HCT116 (cell line): Measurements from ENCODE around the gene CNKSR3. TPM values are rescaled to one million over a fixed set of nuclear protein-coding genes. Genes with fewer than 3 reads are reported as not detected.

Experiments used
- ATAC-seq: fragments of 200-7000 bp; cut with Tn5 transposase; 2 replicates; pipeline ENCODE4 v1.9.1; 2020; ENCODE audit warnings: mild to moderate bottlenecking, moderate library complexity
- BruUV-seq: library from RNA; stranded (reverse); fragments of 400-500 nt; replicated peaks from 2 replicates; lab custom pipeline; 2021; lab: Mats Ljungman, UMichigan
- CTCF ChIA-PET: fragments of 300-600 bp; sonication (Branson Sonifier 250); formaldehyde crosslinking; loops from one replicate; lab custom pipeline; 2021; ENCODE audit warnings: antibody characterized with exemption; lab: Charles Lee
- POLR2A ChIA-PET: fragments of 300-600, 350-600 bp; sonication (Branson Sonifier 250); formaldehyde crosslinking; loops from one replicate; lab custom pipeline; 2021; ENCODE audit warnings: antibody characterized with exemption; lab: Charles Lee
- RAD21 ChIA-PET, 2 experiments: fragments of 300-600 bp; sonication (Branson Sonifier 250); formaldehyde crosslinking; loops; one replicate each; lab custom pipeline; 2023; ENCODE audit warnings: low total read pairs in 2 of 2; ENCODE audit not compliant: uncharacterized antibody in 2 of 2, unreplicated experiment in 2 of 2, low non-redundant PET in 1 of 2; lab: Charles Lee
- DNase-seq: peaks from one replicate; pipeline ENCODE4 v3.0.0-alpha.2; 2010; ENCODE audit warnings: low read depth, low spot score
- H2AFZ ChIP-seq: fragments of 200-600 bp; shearing (Covaris generic), sonication (generic); 2 replicates; pipeline ENCODE4 v1.6.1; 2017; ENCODE audit warnings: low read depth, mixed run types, mixed read lengths, antibody characterized with exemption, low read length; ENCODE audit not compliant: poor library complexity, severe bottlenecking
- H3K27ac ChIP-seq: 2 replicates; pipeline ENCODE4 v1.5.1; 2012; ENCODE audit warnings: low read depth, low read length
- H3K27me3 ChIP-seq: fragments of 200-600 bp; sonication (generic); 2 replicates; pipeline ENCODE4 v1.6.1; 2016; ENCODE audit warnings: mixed run types, low read length, mixed read lengths; ENCODE audit not compliant: insufficient read depth
- H3K36me3 ChIP-seq, 2 experiments: fragments of 200-500 bp in 1 of 2; fragments of 200-600 bp in 1 of 2; sonication (Bioruptor generic) in 1 of 2; sonication (generic) in 1 of 2; 2 replicates each; pipeline versions ENCODE4 v1.5.1 to v1.6.1; 2014 to 2016; ENCODE audit warnings: low read length in 2 of 2, inconsistent platforms in 1 of 2, mixed read lengths in 1 of 2, mixed run types in 1 of 2; ENCODE audit not compliant: insufficient read depth in 2 of 2, control insufficient read depth in 1 of 2
- H3K4me1 ChIP-seq, 2 experiments: fragments of 200-600 bp in 1 of 2; sonication (generic) in 1 of 2; 2 replicates each; pipeline versions ENCODE4 v1.5.1 to v1.6.1; 2012 to 2017; ENCODE audit warnings: low read length in 2 of 2, inconsistent platforms in 1 of 2, mild to moderate bottlenecking in 1 of 2, mixed read lengths in 1 of 2, mixed run types in 1 of 2, moderate library complexity in 1 of 2; ENCODE audit not compliant: insufficient read depth in 2 of 2, control insufficient read depth in 1 of 2
- H3K4me2 ChIP-seq: fragments of 200-600 bp; sonication (generic); 2 replicates; pipeline ENCODE4 v1.6.1; 2017; ENCODE audit warnings: mixed run types, low read length, mixed read lengths
- H3K4me3 ChIP-seq, 2 experiments: fragments of 200-600 bp in 1 of 2; sonication (generic) in 1 of 2; replicated peaks in 1 of 2; 2 replicates each; pipeline ENCODE4 v1.5.1; 2011 to 2016; ENCODE audit warnings: low read length in 2 of 2, control low read depth in 1 of 2, low read depth in 1 of 2, mild to moderate bottlenecking in 1 of 2, mixed read lengths in 1 of 2, mixed run types in 1 of 2
- H3K79me2 ChIP-seq: fragments of 200-600 bp; sonication (generic); 2 replicates; pipeline ENCODE4 v1.6.1; 2017; ENCODE audit warnings: mild to moderate bottlenecking, mixed run types, low read length, moderate library complexity, mixed read lengths; ENCODE audit not compliant: insufficient read depth
- H3K9ac ChIP-seq: fragments of 200-600 bp; sonication (generic); 2 replicates; pipeline ENCODE4 v1.6.1; 2016; ENCODE audit warnings: low read length, mixed read lengths
- H3K9me2 ChIP-seq: fragments of 200-600 bp; sonication (generic), shearing (Covaris generic); 2 replicates; pipeline ENCODE4 v1.6.1; 2017; ENCODE audit warnings: mixed run types, mild to moderate bottlenecking, moderate library complexity; ENCODE audit not compliant: insufficient read depth
- H3K9me3 ChIP-seq, 2 experiments: fragments of 200-500 bp in 1 of 2; fragments of 200-600 bp in 1 of 2; sonication (Bioruptor generic) in 1 of 2; sonication (generic) in 1 of 2; 2 replicates each; pipeline ENCODE4 v1.6.1; 2014 to 2017; ENCODE audit warnings: low read length in 2 of 2, mixed read lengths in 2 of 2, inconsistent platforms in 1 of 2, low read depth in 1 of 2, mild to moderate bottlenecking in 1 of 2, mixed run types in 1 of 2, moderate library complexity in 1 of 2; ENCODE audit not compliant: control insufficient read depth in 1 of 2, insufficient read depth in 1 of 2
- H4K20me1 ChIP-seq: fragments of 200-600 bp; sonication (generic), shearing (Covaris generic); 2 replicates; pipeline ENCODE4 v1.6.1; 2017; ENCODE audit warnings: mixed run types, mild to moderate bottlenecking, moderate library complexity; ENCODE audit not compliant: insufficient read depth
- CEBPB ChIP-seq: IDR thresholded peaks from 2 replicates; pipeline ENCODE4 v1.6.1; 2012; ENCODE audit warnings: low read depth
- FOSL1 ChIP-seq: IDR thresholded peaks from 2 replicates; pipeline ENCODE4 v1.6.1; 2012; ENCODE audit warnings: low read depth
- ZBTB33 ChIP-seq: IDR thresholded peaks from 2 replicates; pipeline ENCODE4 v1.6.1; 2011; ENCODE audit warnings: mild to moderate bottlenecking, low read length, moderate library complexity; ENCODE audit not compliant: insufficient replicate concordance; ENCODE audit errors: extremely low read depth
- intact Hi-C: fragments of 100-400 bp; cut with micrococcal nuclease; formaldehyde crosslinking; loops from 2 replicates; pipeline ENCODE4 v1.10.0; 2022
- total RNA-seq: library from RNA; stranded (reverse); gene quantifications from one replicate; pipeline ENCODE4 v1.2.1, GENCODE V29; 2021; ENCODE audit not compliant: unreplicated experiment

The CNKSR3 gene
- total RNA-seq, 1 experiment from 2014 or later = 15.4 TPM

GRCh38 chr6:154412106-154412820 lies 98.2 kb downstream of the CNKSR3 start:
- ATAC-seq (no peak), DNase-seq (no peak)
- Histone ChIP-seq H3K4me3 (no peak overlapping the region), H3K4me1 (peaks cover 25 to 28% of the 10 kb centered on the region in 2 experiments), H4K20me1 (no peaks in the 10 kb centered on the region), H3K36me3 (0 out of 4 replicates have a peak, but pooled peaks cover 0 to 7% of the 10 kb centered on the region in 2 experiments), H3K4me2 (no peak overlapping the region), H3K27ac (no peak overlapping the region), H3K27me3 (no peaks in the 10 kb centered on the region), H3K9me2 (no peaks in the 10 kb centered on the region), H2AFZ (no peak overlapping the region), H3K79me2 (no peaks in the 10 kb centered on the region), H3K9me3 (no peaks in the 10 kb centered on the region), H3K9ac (no peak overlapping the region)
- POLR2A ChIA-PET = interaction anchor here (1.2 kb wide), 1 partner anchor 15 kb away, joined by 3 read pairs; no protein-coding TSS in a partner anchor
- no peak for TF ChIP-seq ZBTB33
- RAD21 ChIA-PET = no interaction called here
- CTCF ChIA-PET = no interaction called here
- BruUV-seq = no TSS peak
- intact Hi-C loops = no loop called here

GRCh38 chr6:154411076-154411475 lies 99.4 kb downstream of the CNKSR3 start:
- Histone ChIP-seq H3K4me3 (peak overlapping the region in 1 of 2 experiments; percentile 18; a peak in 2 of 4 replicates), H4K20me1 (no peaks in the 10 kb centered on the region), H3K9me2 (no peaks in the 10 kb centered on the region), H3K79me2 (no peaks in the 10 kb centered on the region), H3K27ac (peak overlapping the region; percentile 45), H2AFZ (no peak overlapping the region), H3K4me2 (peak overlapping the region; percentile 66), H3K9me3 (no peaks in the 10 kb centered on the region), H3K9ac (no peak overlapping the region), H3K36me3 (0 out of 4 replicates have a peak, but pooled peaks cover 0 to 7% of the 10 kb centered on the region in 2 experiments), H3K27me3 (no peaks in the 10 kb centered on the region), H3K4me1 (peaks cover 25 to 28% of the 10 kb centered on the region in 2 experiments)
- CTCF ChIA-PET = no interaction called here
- ATAC-seq (no peak), DNase-seq (no peak)
- RAD21 ChIA-PET = no interaction called here
- POLR2A ChIA-PET = interaction anchor here (1.2 kb wide), 1 partner anchor 16 kb away, joined by 3 read pairs; no protein-coding TSS in a partner anchor
- intact Hi-C loops = no loop called here
- TF ChIP-seq ZBTB33 = no peak
- TF ChIP-seq CEBPB = 0 out of 2 replicates have a peak, but pooled peaks have one; percentile 2
- no peak for TF ChIP-seq FOSL1
- no TSS peak for BruUV-seq
